Aorta (tissue), 5 donors: Measurements from ENCODE around the gene SLC6A19. TPM values are rescaled to one million over a fixed set of nuclear protein-coding genes. Genes with fewer than 3 reads are reported as not detected.

ENCODE experiments used
- ATAC-seq: fragments of 200-7000 bp; cut with Tn5 transposase; one replicate; pipeline ENCODE4 v1.9.1; 2022; ENCODE audit warnings: moderate library complexity; ENCODE audit not compliant: low FRiP score
- DNase-seq, 2 donors: peaks; one replicate each; pipeline ENCODE4 v3.0.0-alpha.2; 2020
- H3K27ac ChIP-seq, 2 donors: one replicate each; pipeline ENCODE4 v1.5.1; 2013; ENCODE audit warnings: low read length in 2 of 2, mild to moderate bottlenecking in 2 of 2, moderate library complexity in 2 of 2, control low read depth in 1 of 2, inconsistent platforms in 1 of 2, low read depth in 1 of 2
- H3K27me3 ChIP-seq, 2 donors: one replicate each; pipeline ENCODE4 v1.6.1; 2013; ENCODE audit warnings: control low read depth in 1 of 2, low read length in 1 of 2, mild to moderate bottlenecking in 1 of 2, moderate library complexity in 1 of 2; ENCODE audit not compliant: insufficient read depth in 2 of 2, control insufficient read depth in 1 of 2
- H3K36me3 ChIP-seq, 2 donors: one replicate each; pipeline ENCODE4 v1.6.1; 2013; ENCODE audit warnings: control low read depth in 1 of 2, low read length in 1 of 2, mild to moderate bottlenecking in 1 of 2; ENCODE audit not compliant: insufficient read depth in 2 of 2, control insufficient read depth in 1 of 2
- H3K4me1 ChIP-seq, 2 donors: one replicate each; pipeline ENCODE4 v1.6.1; 2013; ENCODE audit warnings: low read length in 2 of 2, control low read depth in 1 of 2, mild to moderate bottlenecking in 1 of 2, moderate library complexity in 1 of 2; ENCODE audit not compliant: insufficient read depth in 2 of 2, control insufficient read depth in 1 of 2
- H3K4me3 ChIP-seq, 2 donors: one replicate each; pipeline ENCODE4 v1.5.1; 2013; ENCODE audit warnings: low read length in 2 of 2, control low read depth in 1 of 2, mild to moderate bottlenecking in 1 of 2
- H3K9me3 ChIP-seq: one replicate; pipeline ENCODE4 v1.6.1; 2013; ENCODE audit warnings: mild to moderate bottlenecking, low read length; ENCODE audit not compliant: control insufficient read depth
- WGBS, 2 donors: extraction: QIAGEN DNeasy Blood & Tissue Kit; methylation state at CpG; one replicate each; pipeline ENCODE4 v1.1.7; 2013; 5-methylcytosine and 5-hydroxymethylcytosine counted together
- intact Hi-C, 2 donors: fragments of 100-400 bp; cut with DNase I; formaldehyde crosslinking; loops; one replicate each; pipeline versions ENCODE4 v1.14.2 to v1.15.0; 2022
- polyA plus RNA-seq, 2 donors: library from polyadenylated mRNA; stranded (reverse); fragments of 200-250 nt; gene quantifications; one replicate each; pipeline ENCODE4 v1.2.3, GENCODE V29; 2013
- total RNA-seq, 2 donors: library from RNA; stranded (reverse); fragmentation: NEBNext Ultra II Directional; extraction: Animal tissue kit (Norgen Biotek cat#: 25700); gene quantifications; one replicate each; pipeline ENCODE4 v1.2.1, GENCODE V29; 2021
- donor health status: healthy with polysubstance abuse.
- donor health status: Bipolar disorder and iron deficiency.
- donor health status: DM: no; HTN: no; CAD: no.
- donor health status: DM: no; HTN: no; CAD: no.
- donor health status: DM: yes; HTN: yes; CAD: no.

The SLC6A19 gene
- total and polyA plus RNA-seq, 4 donors = 0.12 to 9.5 TPM; not detected in 2

DNA sequence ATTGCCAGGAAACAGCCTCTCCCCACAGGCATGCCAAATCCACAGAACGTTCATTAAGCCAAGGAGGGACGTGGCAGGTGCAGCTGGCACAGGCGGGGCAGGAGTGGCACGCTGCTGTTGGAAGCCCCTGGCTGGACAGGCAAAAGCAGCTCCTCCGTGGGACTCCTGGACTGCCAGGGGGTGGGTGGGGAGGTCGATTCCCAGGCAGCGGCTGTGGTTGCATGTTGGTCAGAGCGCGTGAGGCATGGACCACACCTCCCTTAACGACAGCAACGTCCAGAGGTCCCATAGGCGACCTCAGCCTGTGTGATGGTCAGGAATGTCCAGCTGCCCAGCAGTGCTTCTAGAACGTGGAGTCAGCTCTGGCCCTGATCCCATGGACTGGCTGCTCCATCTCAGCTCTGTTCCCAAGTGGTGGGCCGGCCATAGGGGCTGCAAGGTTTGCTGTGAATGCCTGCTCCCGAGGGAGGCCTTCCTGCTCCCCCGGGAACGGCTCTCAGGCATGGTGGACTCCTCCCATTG is 6.9 kb downstream of the SLC6A19 start:
- ATAC-seq (no peak), DNase-seq (peak in 1 of 2 donors; percentile 17)
- 66% methylated on average over 16 to 17 of the region's 17 CpGs for WGBS, 2 donors
- Histone ChIP-seq H3K27me3 (no peaks in the 10 kb centered on the region), H3K9me3 (no peaks in the 10 kb centered on the region), H3K4me3 (no peak overlapping the region), H3K27ac (no peak overlapping the region), H3K4me1 (no peaks in the 10 kb centered on the region), H3K36me3 (no peaks in the 10 kb centered on the region)
- intact Hi-C loops = no loop called here

GRCh38 chr5:1208743-1209488 is 7.5 kb downstream of the SLC6A19 start:
- H3K4me3 ChIP-seq = no peak overlapping the region
- H3K27me3 ChIP-seq = no peaks in the 10 kb centered on the region
- ATAC-seq (peak; percentile 24), DNase-seq (peak in 1 of 2 donors; percentile 39)
- 69% methylated on average over 24 of the region's 24 CpGs for WGBS, 2 donors
- H3K36me3 ChIP-seq = no peaks in the 10 kb centered on the region
- no peaks in the 10 kb centered on the region for H3K4me1 ChIP-seq
- intact Hi-C loops = no loop called here
- no peak overlapping the region for H3K27ac ChIP-seq
- no peaks in the 10 kb centered on the region for H3K9me3 ChIP-seq

GRCh38 chr5:1209489-1209852 is 8.1 kb downstream of the SLC6A19 start:
- Histone ChIP-seq H3K27me3 (no peaks in the 10 kb centered on the region), H3K9me3 (no peaks in the 10 kb centered on the region), H3K36me3 (no peaks in the 10 kb centered on the region), H3K27ac (no peak overlapping the region), H3K4me1 (no peaks in the 10 kb centered on the region), H3K4me3 (no peak overlapping the region)
- ATAC-seq = no peak
- DNase-seq = no peak
- intact Hi-C loops = no loop called here
- 45 to 63% methylated on average over 1 to 2 of the region's 2 CpGs for WGBS, 2 donors

- DNase-seq (peak in 1 of 2 donors; percentile 42), ATAC-seq (no peak)
- H3K27ac ChIP-seq = no peak overlapping the region
- WGBS, 2 donors = 79% methylated on average over 21 of the region's 21 CpGs
- no peaks in the 10 kb centered on the region for H3K9me3 ChIP-seq
- intact Hi-C loops = no loop called here
- H3K36me3 ChIP-seq = no peaks in the 10 kb centered on the region
- H3K4me3 ChIP-seq = no peak overlapping the region
- no peaks in the 10 kb centered on the region for H3K4me1 ChIP-seq
- no peaks in the 10 kb centered on the region for H3K27me3 ChIP-seq
Measured at GRCh38 chr5:1209896-1210776, 8.7 kb downstream of the SLC6A19 start.

- intact Hi-C loops = no loop called here
- Histone ChIP-seq H3K4me1 (no peaks in the 10 kb centered on the region), H3K36me3 (no peaks in the 10 kb centered on the region), H3K4me3 (no peak overlapping the region), H3K9me3 (peaks cover 3% of the 10 kb centered on the region), H3K27ac (no peak overlapping the region), H3K27me3 (no peaks in the 10 kb centered on the region)
- DNase-seq (peak in 1 of 2 donors; percentile 66), ATAC-seq (no peak)
- 73 to 82% methylated on average over 21 of the region's 21 CpGs for WGBS, 2 donors
Measured at GRCh38 chr5:1210832-1211251, 9.4 kb downstream of the SLC6A19 start.

DNA sequence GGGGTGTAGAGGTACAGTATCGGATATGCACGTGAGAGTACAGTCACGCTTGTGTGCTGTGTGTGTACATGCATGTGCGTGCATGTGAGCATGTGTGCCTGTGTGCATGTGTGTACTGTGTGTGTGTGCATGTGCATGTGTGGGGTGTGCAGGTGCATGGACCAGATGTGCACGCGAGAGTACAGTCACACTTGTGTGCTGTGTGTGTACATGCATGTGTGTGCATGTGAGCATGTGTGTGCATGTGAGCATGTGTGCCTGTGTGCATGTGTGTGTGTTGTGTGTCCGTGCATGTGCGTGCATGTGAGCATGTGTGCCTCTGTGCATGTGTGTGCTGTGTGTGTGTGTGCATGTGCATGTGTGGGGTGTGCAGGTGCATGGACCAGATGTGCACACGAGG is 10.3 kb downstream of the SLC6A19 start:
- 94 to 95% methylated on average over 9 of the region's 9 CpGs for WGBS, 2 donors
- intact Hi-C loops = no loop called here
- Histone ChIP-seq H3K4me3 (no peak overlapping the region), H3K4me1 (no peaks in the 10 kb centered on the region), H3K27me3 (no peaks in the 10 kb centered on the region), H3K27ac (no peak overlapping the region), H3K9me3 (peaks cover 3% of the 10 kb centered on the region), H3K36me3 (no peaks in the 10 kb centered on the region)
- ATAC-seq = no peak
- peak; percentile 17 to 44 for DNase-seq

DNA sequence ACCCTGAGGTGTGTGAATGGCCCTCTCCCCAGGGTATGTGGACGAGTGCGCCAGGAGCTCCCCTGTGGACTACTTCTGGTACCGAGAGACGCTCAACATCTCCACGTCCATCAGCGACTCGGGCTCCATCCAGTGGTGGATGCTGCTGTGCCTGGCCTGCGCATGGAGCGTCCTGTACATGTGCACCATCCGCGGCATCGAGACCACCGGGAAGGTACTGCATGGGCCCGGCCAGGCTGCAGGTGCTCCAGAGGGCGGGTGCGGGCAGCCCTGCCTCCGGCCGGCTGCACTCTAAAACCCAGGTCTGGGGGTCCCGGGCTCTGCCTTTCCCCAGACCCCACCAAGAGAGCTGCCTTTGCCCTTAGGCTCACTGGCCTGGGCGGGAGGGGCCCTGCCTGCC is 10.9 kb downstream of the SLC6A19 start:
- Histone ChIP-seq H3K36me3 (no peaks in the 10 kb centered on the region), H3K27ac (no peak overlapping the region), H3K4me1 (no peaks in the 10 kb centered on the region), H3K9me3 (peaks cover 3% of the 10 kb centered on the region), H3K27me3 (no peaks in the 10 kb centered on the region), H3K4me3 (no peak overlapping the region)
- intact Hi-C loops = no loop called here
- 89 to 90% methylated on average over 20 of the region's 20 CpGs for WGBS, 2 donors
- ATAC-seq (no peak), DNase-seq (peak; percentile 34 to 37)

DNA sequence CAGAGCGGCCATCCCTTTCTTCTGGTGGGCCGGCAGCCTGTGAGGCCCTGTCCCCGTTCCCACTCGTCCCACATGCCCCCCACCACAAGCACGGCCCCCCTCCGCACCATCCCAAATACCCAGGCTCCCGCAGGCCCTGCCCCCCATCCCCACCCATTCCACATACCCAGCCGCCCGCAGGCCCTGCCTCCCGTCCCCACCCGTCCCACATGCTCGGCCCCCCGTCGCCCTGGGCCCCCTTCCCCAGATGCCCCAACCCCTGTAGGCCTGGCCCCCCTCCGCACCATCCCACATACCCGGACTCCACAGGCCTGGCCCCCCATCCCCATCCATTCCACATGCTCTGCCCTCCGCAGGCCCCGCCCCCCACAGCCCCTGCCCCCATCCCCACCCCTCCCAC is 11.5 kb downstream of the SLC6A19 start:
- Histone ChIP-seq H3K9me3 (peaks cover 3% of the 10 kb centered on the region), H3K36me3 (no peaks in the 10 kb centered on the region), H3K4me3 (no peak overlapping the region), H3K27ac (no peak overlapping the region), H3K27me3 (no peaks in the 10 kb centered on the region), H3K4me1 (no peaks in the 10 kb centered on the region)
- intact Hi-C loops = no loop called here
- ATAC-seq (no peak), DNase-seq (peak; percentile 31 to 67)
- 86 to 88% methylated on average over 16 to 18 of the region's 18 CpGs for WGBS, 2 donors
